GM12874 (cell line): Measurements from ENCODE around the gene LRRN2.

ENCODE experiments used
- TF ChIP-seq, protein P1 (sequence below): IDR thresholded peaks from 2 replicates; pipeline ENCODE4 v1.5.1; 2011; ENCODE audit warnings: low read depth, mild to moderate bottlenecking, control low read depth, low read length, moderate library complexity; ENCODE audit not compliant: insufficient read depth

LRRN2 gene

GRCh38 chr1:204611036-204611435, 74.5 kb downstream of the LRRN2 start:
- TF ChIP-seq, protein P1, sequence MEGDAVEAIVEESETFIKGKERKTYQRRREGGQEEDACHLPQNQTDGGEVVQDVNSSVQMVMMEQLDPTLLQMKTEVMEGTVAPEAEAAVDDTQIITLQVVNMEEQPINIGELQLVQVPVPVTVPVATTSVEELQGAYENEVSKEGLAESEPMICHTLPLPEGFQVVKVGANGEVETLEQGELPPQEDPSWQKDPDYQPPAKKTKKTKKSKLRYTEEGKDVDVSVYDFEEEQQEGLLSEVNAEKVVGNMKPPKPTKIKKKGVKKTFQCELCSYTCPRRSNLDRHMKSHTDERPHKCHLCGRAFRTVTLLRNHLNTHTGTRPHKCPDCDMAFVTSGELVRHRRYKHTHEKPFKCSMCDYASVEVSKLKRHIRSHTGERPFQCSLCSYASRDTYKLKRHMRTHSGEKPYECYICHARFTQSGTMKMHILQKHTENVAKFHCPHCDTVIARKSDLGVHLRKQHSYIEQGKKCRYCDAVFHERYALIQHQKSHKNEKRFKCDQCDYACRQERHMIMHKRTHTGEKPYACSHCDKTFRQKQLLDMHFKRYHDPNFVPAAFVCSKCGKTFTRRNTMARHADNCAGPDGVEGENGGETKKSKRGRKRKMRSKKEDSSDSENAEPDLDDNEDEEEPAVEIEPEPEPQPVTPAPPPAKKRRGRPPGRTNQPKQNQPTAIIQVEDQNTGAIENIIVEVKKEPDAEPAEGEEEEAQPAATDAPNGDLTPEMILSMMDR: no peak

DNA sequence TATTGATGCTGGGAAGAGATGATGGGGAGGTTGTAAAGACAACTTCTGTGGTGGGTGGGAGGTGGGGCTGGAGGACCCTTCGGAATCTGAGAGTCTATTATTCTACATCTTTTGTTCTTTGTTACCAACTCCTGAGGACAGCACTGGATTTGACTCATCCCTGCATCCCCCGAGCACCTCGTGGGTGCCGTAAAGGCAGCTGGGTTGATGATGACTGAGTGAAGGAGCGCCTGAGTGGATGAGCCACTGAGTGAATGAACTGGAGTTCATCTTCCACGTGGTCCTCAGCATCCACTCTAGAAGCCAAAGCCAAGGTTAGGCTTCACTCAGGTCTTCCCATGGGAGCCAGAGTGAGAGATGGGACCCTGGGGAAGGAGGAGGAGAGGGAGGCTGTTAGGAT, 77.6 kb downstream of the LRRN2 start:
- TF ChIP-seq, protein P1: no peak

- TF ChIP-seq, protein P1: no peak
Measured at GRCh38 chr1:204605791-204606190, 79.7 kb downstream of the LRRN2 start.

GRCh38 chr1:204602871-204603542, 82.5 kb downstream of the LRRN2 start:
- TF ChIP-seq, protein P1: no peak

DNA sequence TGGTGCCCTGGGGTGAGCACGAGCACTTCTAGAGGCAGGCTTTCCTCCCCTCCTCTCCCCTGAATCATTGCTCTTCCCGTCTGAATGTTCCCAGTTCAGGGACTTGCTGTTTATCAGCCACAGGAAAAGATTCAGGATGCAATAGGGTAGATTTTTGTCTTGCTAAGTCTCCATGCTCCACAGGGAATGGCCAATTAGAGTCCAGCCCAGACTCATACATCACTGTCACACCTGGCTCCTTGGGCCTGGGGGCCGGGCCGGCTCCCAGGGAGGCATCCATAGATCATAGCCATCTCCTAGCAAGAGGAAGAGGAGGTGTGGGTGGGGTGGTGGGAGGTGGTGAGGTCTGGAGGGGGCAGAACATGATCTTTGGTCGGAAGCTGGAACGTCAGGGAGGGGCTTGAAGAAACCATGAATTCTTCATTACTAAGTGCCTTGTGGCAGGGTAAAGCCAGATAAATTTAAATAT, 83.4 kb downstream of the LRRN2 start:
- TF ChIP-seq, protein P1: no peak

DNA sequence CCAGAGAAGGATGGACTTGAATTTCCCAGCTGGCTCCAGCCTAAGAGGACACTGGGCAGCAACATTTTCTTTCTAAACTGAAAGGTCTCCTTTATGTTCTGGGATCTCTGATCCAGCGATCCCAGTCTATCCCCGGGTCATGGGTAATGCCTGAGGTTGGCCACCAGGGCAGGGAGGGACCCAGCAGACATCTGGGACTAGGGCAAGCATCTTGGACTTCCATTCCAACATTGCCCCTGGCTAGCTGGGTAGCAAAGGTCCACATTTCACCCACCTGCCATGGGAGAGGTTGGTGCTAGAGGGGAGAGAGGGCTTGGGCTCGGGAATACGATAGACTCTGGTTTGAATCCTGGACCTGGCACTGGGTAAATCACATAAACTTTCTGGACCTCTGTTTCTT, 84.6 kb downstream of the LRRN2 start:
- TF ChIP-seq, protein P1: 0 out of 2 replicates have a peak, but pooled peaks have one; percentile 18

GRCh38 chr1:204600203-204600602, 85.3 kb downstream of the LRRN2 start:
- TF ChIP-seq, protein P1: no peak
